AG04449 (cell line): ENCODE data around the gene IRGQ.
"Not testable (repeated sequence)": the region's sequence is repeated elsewhere in the genome, so short reads cannot be mapped to it uniquely, and the experiment has no call there.

Experiments used
- CTCF ChIA-PET: fragments of 350-600 bp; formaldehyde crosslinking; extraction: SDS; loops from one replicate; lab custom pipeline; 2021; ENCODE audit warnings: antibody characterized with exemption; lab: Yijun Ruan, JAX
- POLR2A ChIA-PET: fragments of 400-600, 350-600 bp; formaldehyde crosslinking; extraction: SDS; loops from one replicate; lab custom pipeline; 2020; ENCODE audit warnings: antibody characterized with exemption, inconsistent platforms; lab: Yijun Ruan, JAX
- DNase-seq: peaks from one replicate; pipeline ENCODE4 v3.0.0-alpha.2; 2010; ENCODE audit warnings: low read depth, low spot score
- H3K4me3 ChIP-seq: 2 replicates; pipeline ENCODE4 v1.5.1; 2011; ENCODE audit warnings: low read depth, mild to moderate bottlenecking, control low read depth, low read length
- CTCF ChIP-seq: IDR thresholded peaks from one replicate; pipeline ENCODE4 v1.5.1; 2011; ENCODE audit warnings: mild to moderate bottlenecking, moderate library complexity, low read length, control low read depth, inconsistent platforms; ENCODE audit not compliant: insufficient read depth; ENCODE audit errors: missing control alignments

The IRGQ gene

GRCh38 chr19:43640424-43640757 is 44.5 kb upstream of the IRGQ start:
- no peak for DNase-seq
- CTCF ChIA-PET: no interaction called here
- POLR2A ChIA-PET: no interaction called here

GRCh38 chr19:43639519-43640423 is 43.8 kb upstream of the IRGQ start, which contains the start of gene CADM4:
CADM4 (minus strand) TSS chr19:43639850; CDS start chr19:43639790, 60 bp downstream.
- CTCF ChIA-PET: no interaction called here
- TF ChIP-seq CTCF: no peak
- no peak for DNase-seq
- H3K4me3 ChIP-seq: peak within 1 kb of the TSS; percentile 58
- POLR2A ChIA-PET: no interaction called here

More at GRCh38 chr19:43640424-43640757, 44.5 kb upstream of the IRGQ start:
- peak overlapping the region; percentile 58 for H3K4me3 ChIP-seq
- TF ChIP-seq CTCF: no peak

GRCh38 chr19:43638995-43639518 is 43.1 kb upstream of the IRGQ start:
- POLR2A ChIA-PET: no interaction called here
- TF ChIP-seq CTCF: no peak
- CTCF ChIA-PET: no interaction called here
- DNase-seq: no peak
- H3K4me3 ChIP-seq: no peak overlapping the region

- H3K4me3 ChIP-seq: no peak overlapping the region
- ChIA-PET POLR2A (no interaction called here), CTCF (interaction anchor here (0.8 to 1.5 kb wide), 2 partner anchors 13 to 31 kb away, joined by 3 to 5 read pairs; no protein-coding TSS in a partner anchor)
- no peak for DNase-seq
- TF ChIP-seq CTCF: no peak
Measured at GRCh38 chr19:43638214-43638994, 42.5 kb upstream of the IRGQ start.

GRCh38 chr19:43636121-43636683 is 40.3 kb upstream of the IRGQ start:
- TF ChIP-seq CTCF: no peak
- CTCF ChIA-PET: no interaction called here
- H3K4me3 ChIP-seq: no peak overlapping the region
- DNase-seq: no peak
- POLR2A ChIA-PET: no interaction called here

- DNase-seq, POLR2A ChIA-PET, H3K4me3 ChIP-seq: not testable (repeated sequence)
- CTCF ChIA-PET: interaction anchor here (2.3 kb wide), 1 partner anchor 33 kb away, joined by 5 read pairs; no protein-coding TSS in a partner anchor
Measured at GRCh38 chr19:43635561-43635940, 39.6 kb upstream of the IRGQ start.
